Mucosa of descending colon (tissue), 3 donors: ENCODE results near the gene EFCAB6. TPM values are rescaled to one million over a fixed set of nuclear protein-coding genes. Genes with fewer than 3 reads are reported as not detected.

ENCODE experiments used
- ATAC-seq: fragments of 200-7000 bp; cut with Tn5 transposase; one replicate; pipeline ENCODE4 v1.9.1; 2020; ENCODE audit warnings: mild to moderate bottlenecking, moderate library complexity
- DNase-seq, 3 donors: peaks; one replicate each; pipeline ENCODE4 v3.0.0-alpha.2; 2020
- H3K36me3 ChIP-seq: fragments of 200-600 bp; one replicate; pipeline ENCODE4 v1.8.0; 2021; ENCODE audit warnings: low read depth, mild to moderate bottlenecking
- H3K4me1 ChIP-seq: fragments of 200-600 bp; one replicate; pipeline ENCODE4 v1.8.0; 2021; ENCODE audit warnings: low read depth, mild to moderate bottlenecking
- H3K4me3 ChIP-seq: fragments of 200-600 bp; one replicate; pipeline ENCODE4 v1.8.0; 2021; ENCODE audit warnings: mild to moderate bottlenecking
- H3K9me3 ChIP-seq: fragments of 200-600 bp; one replicate; pipeline ENCODE4 v1.8.0; 2021; ENCODE audit warnings: mild to moderate bottlenecking
- CTCF ChIP-seq: fragments of 200-600 bp; IDR thresholded peaks from one replicate; pipeline ENCODE4 v1.8.0; 2022; ENCODE audit warnings: antibody characterized with exemption, mild to moderate bottlenecking
- intact Hi-C, 2 donors: fragments of 100-400 bp; cut with DNase I in 1 of 2; cut with micrococcal nuclease in 1 of 2; formaldehyde crosslinking; loops; one replicate each; pipeline versions ENCODE4 v1.11.0 to v1.11.1; 2022; cut with DNase I, micrococcal nuclease
- total RNA-seq, 3 donors: library from RNA; stranded (reverse); fragmentation: NEBNext Ultra II Directional in 2 of 3; extraction: Animal tissue kit (Norgen Biotek cat#: 25700) in 2 of 3; gene quantifications; one replicate each; pipeline versions ENCODE4 v1.2.1 to v1.2.4, GENCODE V29; 2021 to 2023
- donor health status: DM: no; HTN: no; CAD: no; lungs with moderate emphysema.
- donor health status: DM: no; HTN: no; CAD: no.
- donor health status: DM: no; HTN: yes; CAD: no.

Gene EFCAB6
- total RNA-seq, 3 donors from 2014 or later, result 1.1 to 1.8 (median 1.7) TPM

DNA sequence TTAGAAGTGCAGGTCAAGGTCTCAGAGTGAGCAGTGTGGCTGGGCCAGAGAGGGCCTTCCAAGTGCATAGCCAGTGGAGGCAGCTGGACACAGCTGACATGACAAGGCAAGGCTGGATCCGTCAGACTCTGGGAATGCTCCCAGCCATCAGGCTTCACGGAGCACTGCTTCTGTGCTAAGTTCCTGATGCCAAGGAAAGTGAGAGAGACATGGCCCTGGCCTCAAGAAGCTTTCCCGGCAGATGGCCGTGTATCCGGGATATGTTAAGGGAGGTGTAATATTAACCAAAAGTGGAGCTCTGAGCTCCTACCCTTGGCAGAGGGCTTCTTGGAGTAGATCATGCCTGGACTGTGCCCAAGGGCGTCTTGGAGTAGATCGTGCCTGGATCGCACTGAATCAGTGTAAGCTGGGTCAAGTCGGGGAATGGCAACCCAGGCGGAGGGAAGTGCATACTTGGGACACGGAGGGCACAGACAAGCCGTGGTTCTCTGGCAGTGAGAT lies 7.4 kb upstream of the EFCAB6 start:
- Histone ChIP-seq H3K4me3 (no peak overlapping the region), H3K4me1 (no peaks in the 10 kb centered on the region), H3K36me3 (no peaks in the 10 kb centered on the region), H3K9me3 (no peaks in the 10 kb centered on the region)
- ATAC-seq (no peak), DNase-seq (no peak)
- intact Hi-C loops, result no loop called here
- TF ChIP-seq CTCF, result no peak

GRCh38 chr22:43818981-43819380 lies 6.9 kb upstream of the EFCAB6 start:
- H3K9me3 ChIP-seq, result no peaks in the 10 kb centered on the region
- H3K4me3 ChIP-seq, result no peak overlapping the region
- no peaks in the 10 kb centered on the region for H3K4me1 ChIP-seq
- H3K36me3 ChIP-seq, result no peaks in the 10 kb centered on the region
- ATAC-seq (no peak), DNase-seq (no peak)
- intact Hi-C loops, result no loop called here
- TF ChIP-seq CTCF, result no peak

DNA sequence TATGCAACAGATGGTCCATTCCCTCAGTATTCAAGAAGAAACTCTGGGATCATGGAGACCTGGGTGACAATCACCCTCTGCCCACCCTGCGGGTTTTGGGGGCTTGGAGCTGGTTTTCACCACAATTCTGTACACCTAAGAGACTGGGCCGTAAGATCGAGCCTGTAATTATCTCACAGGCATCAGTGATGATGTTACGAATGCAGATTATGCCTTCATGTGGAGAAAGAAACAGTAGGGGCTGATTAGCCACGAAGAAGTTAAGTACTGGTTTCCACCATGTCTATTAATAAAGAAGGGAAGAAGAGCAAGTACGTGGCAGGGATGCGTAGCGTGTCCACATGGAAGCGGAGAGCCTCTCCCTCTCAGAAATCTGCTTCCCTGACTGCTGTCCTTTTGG lies 5.3 kb upstream of the EFCAB6 start:
- no peak for ATAC-seq
- DNase-seq, result no peak
- Histone ChIP-seq H3K9me3 (no peaks in the 10 kb centered on the region), H3K36me3 (no peaks in the 10 kb centered on the region), H3K4me1 (peaks cover 3% of the 10 kb centered on the region), H3K4me3 (no peak overlapping the region)
- no peak for TF ChIP-seq CTCF
- intact Hi-C loops, result no loop called here

- Histone ChIP-seq H3K36me3 (no peaks in the 10 kb centered on the region), H3K9me3 (no peaks in the 10 kb centered on the region), H3K4me1 (peaks cover 7% of the 10 kb centered on the region), H3K4me3 (no peak overlapping the region)
- DNase-seq, result no peak
- ATAC-seq, result no peak
- no peak for TF ChIP-seq CTCF
- intact Hi-C loops, result no loop called here
Measured at GRCh38 chr22:43814264-43814663, 2.2 kb upstream of the EFCAB6 start.

- no peaks in the 10 kb centered on the region for H3K9me3 ChIP-seq
- intact Hi-C loops, result no loop called here
- H3K4me1 ChIP-seq, result peaks cover 7% of the 10 kb centered on the region
- TF ChIP-seq CTCF, result no peak
- no peaks in the 10 kb centered on the region for H3K36me3 ChIP-seq
- DNase-seq (no peak), ATAC-seq (no peak)
- H3K4me3 ChIP-seq, result peak overlapping the region; percentile 60
Measured at GRCh38 chr22:43812890-43813289, 785 bp upstream of the EFCAB6 start.

GRCh38 chr22:43811777-43812148 lies 342 bp downstream of the EFCAB6 start:
- peak; percentile 68 for ATAC-seq
- no peaks in the 10 kb centered on the region for H3K9me3 ChIP-seq
- no peaks in the 10 kb centered on the region for H3K36me3 ChIP-seq
- intact Hi-C loops, result no loop called here
- H3K4me3 ChIP-seq, result peak overlapping the region; percentile 60
- peak in 1 of 3 donors; percentile 34 for DNase-seq
- TF ChIP-seq CTCF, result no peak
- peaks cover 7% of the 10 kb centered on the region for H3K4me1 ChIP-seq
